Mammary epithelial cell (primary cell): Measurements from ENCODE around the gene ARHGAP15.

Experiments
- EZH2 ChIP-seq: IDR thresholded peaks from 2 replicates; pipeline ENCODE4 v1.6.1; 2012; ENCODE audit warnings: low read length, inconsistent platforms, borderline replicate concordance
- TF ChIP-seq, protein P1 (sequence below), 2 donors: IDR thresholded peaks in 1 of 2; conservative IDR thresholded peaks in 1 of 2; 2 replicates each; pipeline ENCODE4 v1.5.1; 2011 to 2012; ENCODE audit warnings: inconsistent platforms in 2 of 2, low read length in 2 of 2, mild to moderate bottlenecking in 2 of 2, control low read depth in 1 of 2, low read depth in 1 of 2; ENCODE audit not compliant: insufficient read depth in 1 of 2; ENCODE audit errors: extremely low read depth in 1 of 2

GRCh38 chr2:143515318-143515717, 386.1 kb downstream of the ARHGAP15 start:
- TF ChIP-seq, protein P1, sequence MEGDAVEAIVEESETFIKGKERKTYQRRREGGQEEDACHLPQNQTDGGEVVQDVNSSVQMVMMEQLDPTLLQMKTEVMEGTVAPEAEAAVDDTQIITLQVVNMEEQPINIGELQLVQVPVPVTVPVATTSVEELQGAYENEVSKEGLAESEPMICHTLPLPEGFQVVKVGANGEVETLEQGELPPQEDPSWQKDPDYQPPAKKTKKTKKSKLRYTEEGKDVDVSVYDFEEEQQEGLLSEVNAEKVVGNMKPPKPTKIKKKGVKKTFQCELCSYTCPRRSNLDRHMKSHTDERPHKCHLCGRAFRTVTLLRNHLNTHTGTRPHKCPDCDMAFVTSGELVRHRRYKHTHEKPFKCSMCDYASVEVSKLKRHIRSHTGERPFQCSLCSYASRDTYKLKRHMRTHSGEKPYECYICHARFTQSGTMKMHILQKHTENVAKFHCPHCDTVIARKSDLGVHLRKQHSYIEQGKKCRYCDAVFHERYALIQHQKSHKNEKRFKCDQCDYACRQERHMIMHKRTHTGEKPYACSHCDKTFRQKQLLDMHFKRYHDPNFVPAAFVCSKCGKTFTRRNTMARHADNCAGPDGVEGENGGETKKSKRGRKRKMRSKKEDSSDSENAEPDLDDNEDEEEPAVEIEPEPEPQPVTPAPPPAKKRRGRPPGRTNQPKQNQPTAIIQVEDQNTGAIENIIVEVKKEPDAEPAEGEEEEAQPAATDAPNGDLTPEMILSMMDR (conservative IDR thresholded peaks at IDR 0.05 in 1 of 2, IDR thresholded peaks at IDR 0.05 in 1 of 2; ENCODE audit: extremely low read depth in 1 of 2, insufficient read depth in 1 of 2, low read depth in 1 of 2, low read length in 2 of 2): no peak
- no peak for TF ChIP-seq EZH2
